Measurements from ENCODE around the gene KLF11. TPM values are rescaled to one million over a fixed set of nuclear protein-coding genes. Genes with fewer than 3 reads are reported as not detected.

Gene KLF11
- total and polyA plus RNA-seq, 9 of the 15 experiments (the other 6 are each of a cell fraction or from before 2014, with no cell fraction given) = 2.1 to 13.4 (median 6.5) TPM

DNA sequence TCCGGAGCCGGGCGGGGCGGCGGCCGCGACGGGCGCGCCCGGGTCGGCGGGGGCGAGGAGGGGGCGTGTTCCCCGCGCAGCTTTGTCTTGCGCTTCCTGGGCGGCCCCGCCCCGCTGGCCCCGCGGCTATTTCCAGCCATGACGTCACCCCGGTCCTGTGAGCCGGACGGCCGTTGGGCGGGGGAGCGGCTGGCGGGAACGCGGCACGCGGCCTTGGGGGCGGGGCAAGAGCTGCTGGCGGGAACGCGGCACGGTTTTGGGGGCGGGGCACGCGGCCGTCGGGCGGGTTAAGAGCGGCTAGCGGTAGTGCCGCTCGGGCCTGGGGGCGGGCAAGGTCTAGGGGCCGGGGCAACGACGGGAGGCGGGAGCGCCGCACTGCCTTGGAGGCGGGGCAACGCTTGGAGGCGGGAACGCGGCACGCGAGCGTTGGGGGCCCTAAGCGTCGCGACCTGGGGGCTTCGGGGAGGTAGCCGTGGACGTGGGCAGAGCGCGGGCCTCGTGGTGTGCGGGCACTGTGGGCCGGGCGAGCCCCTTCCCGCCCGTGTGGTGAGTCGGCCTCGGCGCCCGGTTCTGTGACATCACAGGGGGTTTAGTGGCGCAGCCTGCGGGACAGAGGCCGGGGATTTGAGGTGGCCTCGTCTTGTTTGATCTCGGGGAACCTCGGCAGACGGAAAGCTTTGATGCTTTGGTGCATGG lies 704 bp downstream of the KLF11 start (continued):
- TF ChIP-seq, protein P1, sequence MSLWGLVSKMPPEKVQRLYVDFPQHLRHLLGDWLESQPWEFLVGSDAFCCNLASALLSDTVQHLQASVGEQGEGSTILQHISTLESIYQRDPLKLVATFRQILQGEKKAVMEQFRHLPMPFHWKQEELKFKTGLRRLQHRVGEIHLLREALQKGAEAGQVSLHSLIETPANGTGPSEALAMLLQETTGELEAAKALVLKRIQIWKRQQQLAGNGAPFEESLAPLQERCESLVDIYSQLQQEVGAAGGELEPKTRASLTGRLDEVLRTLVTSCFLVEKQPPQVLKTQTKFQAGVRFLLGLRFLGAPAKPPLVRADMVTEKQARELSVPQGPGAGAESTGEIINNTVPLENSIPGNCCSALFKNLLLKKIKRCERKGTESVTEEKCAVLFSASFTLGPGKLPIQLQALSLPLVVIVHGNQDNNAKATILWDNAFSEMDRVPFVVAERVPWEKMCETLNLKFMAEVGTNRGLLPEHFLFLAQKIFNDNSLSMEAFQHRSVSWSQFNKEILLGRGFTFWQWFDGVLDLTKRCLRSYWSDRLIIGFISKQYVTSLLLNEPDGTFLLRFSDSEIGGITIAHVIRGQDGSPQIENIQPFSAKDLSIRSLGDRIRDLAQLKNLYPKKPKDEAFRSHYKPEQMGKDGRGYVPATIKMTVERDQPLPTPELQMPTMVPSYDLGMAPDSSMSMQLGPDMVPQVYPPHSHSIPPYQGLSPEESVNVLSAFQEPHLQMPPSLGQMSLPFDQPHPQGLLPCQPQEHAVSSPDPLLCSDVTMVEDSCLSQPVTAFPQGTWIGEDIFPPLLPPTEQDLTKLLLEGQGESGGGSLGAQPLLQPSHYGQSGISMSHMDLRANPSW (CRISPR knock-in tag; IDR thresholded peaks at IDR 0.05) = peak; percentile 82; the same call in 1 of the 2 replicates
- TF ChIP-seq U2AF2 (optimal IDR thresholded peaks at IDR 0.05; ENCODE audit: low read depth, low read length) (no peak), HDAC1 (IDR thresholded peaks at IDR 0.05) (peak in 1 of 2 experiments; percentile 60; a peak in 2 of 4 replicates), ZNF121 (CRISPR knock-in tag; conservative IDR thresholded peaks at IDR 0.05) (no peak), GTF2A2 (tag; IDR thresholded peaks at IDR 0.05) (no peak), ZNF311 (CRISPR knock-in tag; IDR thresholded peaks at IDR 0.05) (no peak), ZNF197 (CRISPR knock-in tag; IDR thresholded peaks at IDR 0.05; ENCODE audit: low read depth) (no peak), SRSF7 (optimal IDR thresholded peaks at IDR 0.05; ENCODE audit: low read depth, low read length) (no peak), FOSL1 (tag; conservative IDR thresholded peaks at IDR 0.05) (peak; percentile 60), CAMTA2 (CRISPR knock-in tag; conservative IDR thresholded peaks at IDR 0.05) (no peak), SPI1 (IDR thresholded peaks at IDR 0.05; ENCODE audit: borderline replicate concordance, low read depth, low read length) (no peak), ZNF316 (IDR thresholded peaks at IDR 0.05) (no peak), ZNF274 (IDR thresholded peaks at IDR 0.05; ENCODE audit: borderline replicate concordance, low read depth, low read length) (no peak), HNRNPH1 (optimal IDR thresholded peaks at IDR 0.05; ENCODE audit: low read depth, low read length) (no peak), TAL1 (IDR thresholded peaks at IDR 0.05) (no peak), E2F3 (CRISPR knock-in tag; IDR thresholded peaks at IDR 0.05) (peak; percentile 91), KDM2B (CRISPR knock-in tag; IDR thresholded peaks at IDR 0.05) (no peak)
- TF ChIP-seq, protein P2, sequence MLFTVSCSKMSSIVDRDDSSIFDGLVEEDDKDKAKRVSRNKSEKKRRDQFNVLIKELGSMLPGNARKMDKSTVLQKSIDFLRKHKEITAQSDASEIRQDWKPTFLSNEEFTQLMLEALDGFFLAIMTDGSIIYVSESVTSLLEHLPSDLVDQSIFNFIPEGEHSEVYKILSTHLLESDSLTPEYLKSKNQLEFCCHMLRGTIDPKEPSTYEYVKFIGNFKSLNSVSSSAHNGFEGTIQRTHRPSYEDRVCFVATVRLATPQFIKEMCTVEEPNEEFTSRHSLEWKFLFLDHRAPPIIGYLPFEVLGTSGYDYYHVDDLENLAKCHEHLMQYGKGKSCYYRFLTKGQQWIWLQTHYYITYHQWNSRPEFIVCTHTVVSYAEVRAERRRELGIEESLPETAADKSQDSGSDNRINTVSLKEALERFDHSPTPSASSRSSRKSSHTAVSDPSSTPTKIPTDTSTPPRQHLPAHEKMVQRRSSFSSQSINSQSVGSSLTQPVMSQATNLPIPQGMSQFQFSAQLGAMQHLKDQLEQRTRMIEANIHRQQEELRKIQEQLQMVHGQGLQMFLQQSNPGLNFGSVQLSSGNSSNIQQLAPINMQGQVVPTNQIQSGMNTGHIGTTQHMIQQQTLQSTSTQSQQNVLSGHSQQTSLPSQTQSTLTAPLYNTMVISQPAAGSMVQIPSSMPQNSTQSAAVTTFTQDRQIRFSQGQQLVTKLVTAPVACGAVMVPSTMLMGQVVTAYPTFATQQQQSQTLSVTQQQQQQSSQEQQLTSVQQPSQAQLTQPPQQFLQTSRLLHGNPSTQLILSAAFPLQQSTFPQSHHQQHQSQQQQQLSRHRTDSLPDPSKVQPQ (CRISPR knock-in tag; IDR thresholded peaks at IDR 0.05; ENCODE audit: borderline replicate concordance) = no peak
- TF ChIP-seq, protein P3, sequence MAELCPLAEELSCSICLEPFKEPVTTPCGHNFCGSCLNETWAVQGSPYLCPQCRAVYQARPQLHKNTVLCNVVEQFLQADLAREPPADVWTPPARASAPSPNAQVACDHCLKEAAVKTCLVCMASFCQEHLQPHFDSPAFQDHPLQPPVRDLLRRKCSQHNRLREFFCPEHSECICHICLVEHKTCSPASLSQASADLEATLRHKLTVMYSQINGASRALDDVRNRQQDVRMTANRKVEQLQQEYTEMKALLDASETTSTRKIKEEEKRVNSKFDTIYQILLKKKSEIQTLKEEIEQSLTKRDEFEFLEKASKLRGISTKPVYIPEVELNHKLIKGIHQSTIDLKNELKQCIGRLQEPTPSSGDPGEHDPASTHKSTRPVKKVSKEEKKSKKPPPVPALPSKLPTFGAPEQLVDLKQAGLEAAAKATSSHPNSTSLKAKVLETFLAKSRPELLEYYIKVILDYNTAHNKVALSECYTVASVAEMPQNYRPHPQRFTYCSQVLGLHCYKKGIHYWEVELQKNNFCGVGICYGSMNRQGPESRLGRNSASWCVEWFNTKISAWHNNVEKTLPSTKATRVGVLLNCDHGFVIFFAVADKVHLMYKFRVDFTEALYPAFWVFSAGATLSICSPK (IDR thresholded peaks at IDR 0.05; ENCODE audit: borderline replicate concordance) = no peak
- TF ChIP-seq, protein P4, sequence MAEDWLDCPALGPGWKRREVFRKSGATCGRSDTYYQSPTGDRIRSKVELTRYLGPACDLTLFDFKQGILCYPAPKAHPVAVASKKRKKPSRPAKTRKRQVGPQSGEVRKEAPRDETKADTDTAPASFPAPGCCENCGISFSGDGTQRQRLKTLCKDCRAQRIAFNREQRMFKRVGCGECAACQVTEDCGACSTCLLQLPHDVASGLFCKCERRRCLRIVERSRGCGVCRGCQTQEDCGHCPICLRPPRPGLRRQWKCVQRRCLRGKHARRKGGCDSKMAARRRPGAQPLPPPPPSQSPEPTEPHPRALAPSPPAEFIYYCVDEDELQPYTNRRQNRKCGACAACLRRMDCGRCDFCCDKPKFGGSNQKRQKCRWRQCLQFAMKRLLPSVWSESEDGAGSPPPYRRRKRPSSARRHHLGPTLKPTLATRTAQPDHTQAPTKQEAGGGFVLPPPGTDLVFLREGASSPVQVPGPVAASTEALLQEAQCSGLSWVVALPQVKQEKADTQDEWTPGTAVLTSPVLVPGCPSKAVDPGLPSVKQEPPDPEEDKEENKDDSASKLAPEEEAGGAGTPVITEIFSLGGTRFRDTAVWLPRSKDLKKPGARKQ (CRISPR knock-in tag; IDR thresholded peaks at IDR 0.05) = no peak
